IMR-90 (cell line): ENCODE results near the gene PPM1L.

Source experiments
- CHD1 ChIP-seq: IDR thresholded peaks from 2 replicates; pipeline ENCODE4 v1.6.1; 2012; ENCODE audit warnings: low read depth, low read length, improper control_type of control experiment
- CTCF ChIP-seq: conservative IDR thresholded peaks from 2 replicates; pipeline ENCODE4 v1.5.1; 2012; ENCODE audit warnings: mild to moderate bottlenecking, low read depth, low read length, improper control_type of control experiment
- MAFK ChIP-seq: IDR thresholded peaks from 2 replicates; pipeline ENCODE4 v1.6.1; 2012; ENCODE audit warnings: low read depth, low read length, improper control_type of control experiment
- MAZ ChIP-seq: IDR thresholded peaks from 2 replicates; pipeline ENCODE4 v1.6.1; 2012; ENCODE audit warnings: low read depth, mild to moderate bottlenecking, low read length, improper control_type of control experiment, moderate library complexity, borderline replicate concordance
- MXI1 ChIP-seq: IDR thresholded peaks from 2 replicates; pipeline ENCODE4 v1.6.1; 2012; ENCODE audit warnings: low read depth, mild to moderate bottlenecking, low read length, moderate library complexity, borderline replicate concordance
- POLR2A ChIP-seq: IDR thresholded peaks from 2 replicates; pipeline ENCODE4 v1.6.1; 2012; ENCODE audit warnings: mild to moderate bottlenecking, low read depth, low read length
- RAD21 ChIP-seq: IDR thresholded peaks from 2 replicates; pipeline ENCODE4 v1.6.1; 2012; ENCODE audit warnings: low read length, improper control_type of control experiment
- RFX5 ChIP-seq: IDR thresholded peaks from 2 replicates; pipeline ENCODE4 v1.8.0; 2012; ENCODE audit warnings: low read depth, mild to moderate bottlenecking, low read length, moderate library complexity
- SMC3 ChIP-seq: fragments of 150-350 bp; IDR thresholded peaks from 2 replicates; pipeline ENCODE4 v1.6.1; 2016; ENCODE audit warnings: low read depth, mild to moderate bottlenecking, antibody characterized with exemption, low read length, moderate library complexity
- USF2 ChIP-seq: fragments of 150-350 bp; IDR thresholded peaks from 2 replicates; pipeline ENCODE4 v1.6.1; 2017; ENCODE audit warnings: mild to moderate bottlenecking, antibody characterized with exemption, low read length, low read depth

- TF ChIP-seq POLR2A (no peak), RFX5 (no peak), CTCF (no peak), MAZ (no peak), MAFK (peak; percentile 77), RAD21 (no peak), CHD1 (no peak), SMC3 (no peak), USF2 (no peak), MXI1 (no peak)
Measured at GRCh38 chr3:160753953-160754352, 2.1 kb upstream of the PPM1L start.
